ENCODE results near the gene OR6S1. TPM values are rescaled to one million over a fixed set of nuclear protein-coding genes. Genes with fewer than 3 reads are reported as not detected.
A peak's percentile ranks its signal among the peaks of the same experiment; 100 is the strongest.

Gene OR6S1
- total RNA-seq, 2 donors from 2014 or later: not detected

DNA sequence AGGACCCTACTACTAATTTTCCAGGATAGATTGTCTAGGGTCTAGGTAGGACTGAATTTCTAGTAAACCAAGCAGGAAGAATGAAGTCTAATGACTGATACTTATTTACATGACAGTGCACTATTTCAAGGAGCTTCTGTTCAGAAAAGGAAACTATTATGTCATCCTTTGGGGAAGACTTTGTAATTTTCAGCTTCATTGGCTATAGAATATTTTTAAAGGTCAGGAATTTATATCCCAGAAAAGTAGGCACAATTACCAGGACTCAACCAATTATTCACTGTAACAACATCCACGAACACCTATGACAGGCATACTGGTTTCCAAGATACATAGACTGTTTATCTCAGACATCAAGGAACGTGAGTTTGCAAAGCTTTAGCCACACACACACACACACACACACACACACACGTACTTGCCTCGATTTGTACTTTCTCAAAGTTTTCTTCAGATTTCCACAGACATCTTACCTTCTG, 23.2 kb downstream of the OR6S1 start:
- no peaks in the 10 kb centered on the region for H3K9me3 ChIP-seq (ENCODE audit: control insufficient read depth, low read length, poor library complexity, severe bottlenecking)
- no peak overlapping the region for H3K27ac Mint-ChIP-seq
- ATAC-seq (no peak), DNase-seq (no peak)
- H3K4me1 Mint-ChIP-seq: peaks cover 16% of the 10 kb centered on the region
- peaks cover 30% of the 10 kb centered on the region for H3K27me3 Mint-ChIP-seq
- H3K4me3 Mint-ChIP-seq: no peak overlapping the region
- peaks cover 2% of the 10 kb centered on the region for H3K36me3 Mint-ChIP-seq (ENCODE audit: low read depth)

- Mint-ChIP-seq H3K4me3 (no peak overlapping the region), H3K36me3 (ENCODE audit: low read depth) (peaks cover 2% of the 10 kb centered on the region), H3K4me1 (peaks cover 9% of the 10 kb centered on the region), H3K27ac (no peak overlapping the region), H3K27me3 (peaks cover 21% of the 10 kb centered on the region)
- DNase-seq: no peak
- ATAC-seq: no peak
- H3K9me3 ChIP-seq (ENCODE audit: control insufficient read depth, low read length, poor library complexity, severe bottlenecking): no peaks in the 10 kb centered on the region
These were observed 24.1 kb downstream of the OR6S1 start for GRCh38 chr14:20617138-20618003.

GRCh38 chr14:20615996-20616395, 25.5 kb downstream of the OR6S1 start:
- Mint-ChIP-seq H3K4me1 (peaks cover 8% of the 10 kb centered on the region), H3K4me3 (no peak overlapping the region), H3K27me3 (peaks cover 13% of the 10 kb centered on the region), H3K27ac (no peak overlapping the region), H3K36me3 (ENCODE audit: low read depth) (no peaks in the 10 kb centered on the region)
- ATAC-seq (no peak), DNase-seq (no peak)
- H3K9me3 ChIP-seq (ENCODE audit: control insufficient read depth, low read length, poor library complexity, severe bottlenecking): no peaks in the 10 kb centered on the region

- peak; percentile 2 for ATAC-seq
- H3K27me3 Mint-ChIP-seq: peaks cover 11% of the 10 kb centered on the region
- H3K36me3 Mint-ChIP-seq (ENCODE audit: low read depth): no peaks in the 10 kb centered on the region
- no peak overlapping the region for H3K27ac Mint-ChIP-seq
- no peaks in the 10 kb centered on the region for H3K9me3 ChIP-seq (ENCODE audit: control insufficient read depth, low read length, poor library complexity, severe bottlenecking)
- no peak for DNase-seq
- peaks cover 8% of the 10 kb centered on the region for H3K4me1 Mint-ChIP-seq
- no peak overlapping the region for H3K4me3 Mint-ChIP-seq
These were observed 27.3 kb downstream of the OR6S1 start for GRCh38 chr14:20614038-20614840.

DNA sequence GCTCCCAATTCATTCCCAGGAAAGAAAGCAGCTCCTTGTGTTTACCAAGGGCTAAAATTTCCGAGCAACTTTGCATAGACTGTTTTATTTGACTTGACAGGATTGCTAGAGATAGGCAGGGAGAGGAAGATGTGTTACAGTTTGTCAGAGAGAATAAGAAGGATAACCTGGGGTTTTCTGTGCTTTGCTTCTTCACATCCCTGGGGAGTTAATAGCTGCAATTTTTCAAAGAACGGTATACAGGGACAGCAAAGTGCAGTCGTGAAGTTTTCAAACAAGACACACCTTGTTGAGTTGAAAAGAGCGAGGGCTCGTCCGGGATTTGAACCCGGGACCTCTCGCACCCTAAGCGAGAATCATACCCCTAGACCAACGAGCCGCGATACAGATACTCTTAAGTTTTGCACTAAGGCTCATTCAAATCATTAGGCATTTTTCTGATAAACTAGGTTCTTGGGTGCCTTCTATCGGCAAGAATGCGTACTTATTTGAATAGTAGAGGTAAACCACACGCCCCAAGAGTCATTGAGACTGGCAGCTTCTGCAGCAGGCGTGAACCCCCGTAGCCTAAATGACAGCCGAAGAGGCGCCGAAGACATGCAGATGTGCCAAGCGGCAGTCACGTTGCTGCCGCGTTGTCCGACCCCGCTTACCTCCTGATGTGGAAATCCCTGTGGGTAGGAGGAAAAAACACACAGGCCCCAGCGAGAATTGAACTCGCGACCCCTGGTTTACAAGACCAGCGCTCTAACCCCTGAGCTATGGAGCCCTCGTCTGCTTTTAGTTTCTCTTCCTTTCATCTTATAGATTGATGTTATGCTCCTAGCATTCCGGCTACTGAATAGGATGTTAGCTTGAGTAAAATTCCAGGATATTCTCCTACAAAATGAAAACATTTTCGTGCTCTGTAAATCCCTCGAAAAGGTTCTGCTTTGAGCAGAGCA, 28.1 kb downstream of the OR6S1 start:
- ATAC-seq (peak; percentile 89), DNase-seq (peak; percentile 56 to 73 (median 63))
- H3K27me3 Mint-ChIP-seq: peaks cover 5% of the 10 kb centered on the region

DNA sequence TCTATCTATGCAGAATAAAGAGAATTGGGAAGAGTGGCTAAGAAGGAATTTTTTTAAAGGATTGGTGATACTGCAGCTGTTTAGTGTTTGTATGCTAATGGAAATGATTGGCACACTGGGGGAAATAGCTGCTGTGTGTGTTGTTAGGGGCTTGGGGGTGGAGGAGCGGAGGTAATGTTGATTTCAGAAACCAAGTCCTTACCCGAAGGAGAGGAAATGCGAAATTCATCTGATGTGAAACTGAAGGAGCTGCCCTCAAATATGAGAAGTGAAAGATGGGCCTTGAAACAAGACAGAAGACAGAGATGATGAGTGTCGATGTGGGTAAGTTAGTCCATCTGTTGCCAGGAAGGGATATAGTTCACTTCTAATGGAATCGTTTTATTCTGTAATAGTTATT, 29.1 kb downstream of the OR6S1 start:
- Mint-ChIP-seq H3K27me3 (no peaks in the 10 kb centered on the region), H3K4me1 (peaks cover 8% of the 10 kb centered on the region), H3K36me3 (ENCODE audit: low read depth) (no peaks in the 10 kb centered on the region), H3K27ac (no peak overlapping the region), H3K4me3 (no peak overlapping the region)
- H3K9me3 ChIP-seq (ENCODE audit: control insufficient read depth, low read length, poor library complexity, severe bottlenecking): no peaks in the 10 kb centered on the region
- DNase-seq: no peak
- no peak for ATAC-seq

More for the DNA sequence above, 28.1 kb downstream of the OR6S1 start:
- Mint-ChIP-seq H3K27ac (no peak overlapping the region), H3K4me1 (peaks cover 10% of the 10 kb centered on the region), H3K4me3 (no peak overlapping the region), H3K36me3 (ENCODE audit: low read depth) (no peaks in the 10 kb centered on the region)
- H3K9me3 ChIP-seq (ENCODE audit: control insufficient read depth, low read length, poor library complexity, severe bottlenecking): no peaks in the 10 kb centered on the region

GRCh38 chr14:20611277-20611676, 30.2 kb downstream of the OR6S1 start:
- Mint-ChIP-seq H3K27me3 (no peaks in the 10 kb centered on the region), H3K36me3 (ENCODE audit: low read depth) (no peaks in the 10 kb centered on the region), H3K4me3 (no peak overlapping the region), H3K27ac (no peak overlapping the region), H3K4me1 (peaks cover 10% of the 10 kb centered on the region)
- DNase-seq (no peak), ATAC-seq (no peak)
- no peaks in the 10 kb centered on the region for H3K9me3 ChIP-seq (ENCODE audit: control insufficient read depth, low read length, poor library complexity, severe bottlenecking)

DNA sequence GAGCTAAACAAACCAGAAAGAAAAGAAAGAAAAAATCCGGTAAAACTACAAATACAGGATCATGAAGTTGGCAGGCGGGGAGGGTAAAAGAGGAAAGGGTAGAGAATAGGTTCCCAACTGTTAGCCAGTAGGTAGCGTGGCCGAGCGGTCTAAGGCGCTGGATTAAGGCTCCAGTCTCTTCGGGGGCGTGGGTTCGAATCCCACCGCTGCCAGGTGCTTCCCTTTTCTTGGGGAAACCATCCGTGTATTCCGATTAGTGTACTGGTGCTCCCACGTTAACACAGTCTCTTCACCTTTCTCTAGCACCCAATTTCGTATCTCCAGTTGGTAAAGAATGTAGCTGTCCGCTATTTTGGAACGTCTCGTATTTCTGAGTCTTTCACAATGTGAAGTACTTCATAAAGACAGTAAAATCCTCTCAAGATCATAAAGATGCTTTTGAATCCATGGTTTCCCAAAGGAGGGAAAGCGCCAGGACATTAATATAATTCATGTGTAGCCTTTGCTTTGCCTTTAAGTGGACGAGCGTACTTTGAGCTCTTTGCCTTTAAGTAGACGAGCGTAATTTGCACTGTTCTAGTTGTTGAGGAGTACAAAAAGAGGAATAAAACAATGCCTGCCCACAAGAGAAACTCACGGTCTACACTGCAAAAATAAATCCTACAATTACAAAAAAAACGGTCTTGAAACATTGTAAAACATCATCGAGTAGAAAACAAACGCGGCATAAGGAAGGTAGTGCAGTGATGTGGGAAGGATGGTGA, 31.3 kb downstream of the OR6S1 start:
- DNase-seq (peak; percentile 37 to 59 (median 58)), ATAC-seq (peak; percentile 26)
- H3K36me3 Mint-ChIP-seq (ENCODE audit: low read depth): no peaks in the 10 kb centered on the region
- H3K9me3 ChIP-seq (ENCODE audit: control insufficient read depth, low read length, poor library complexity, severe bottlenecking): no peaks in the 10 kb centered on the region
- H3K27me3 Mint-ChIP-seq: no peaks in the 10 kb centered on the region
- H3K4me3 Mint-ChIP-seq: no peak overlapping the region
- peaks cover 8% of the 10 kb centered on the region for H3K4me1 Mint-ChIP-seq
- no peak overlapping the region for H3K27ac Mint-ChIP-seq

DNA sequence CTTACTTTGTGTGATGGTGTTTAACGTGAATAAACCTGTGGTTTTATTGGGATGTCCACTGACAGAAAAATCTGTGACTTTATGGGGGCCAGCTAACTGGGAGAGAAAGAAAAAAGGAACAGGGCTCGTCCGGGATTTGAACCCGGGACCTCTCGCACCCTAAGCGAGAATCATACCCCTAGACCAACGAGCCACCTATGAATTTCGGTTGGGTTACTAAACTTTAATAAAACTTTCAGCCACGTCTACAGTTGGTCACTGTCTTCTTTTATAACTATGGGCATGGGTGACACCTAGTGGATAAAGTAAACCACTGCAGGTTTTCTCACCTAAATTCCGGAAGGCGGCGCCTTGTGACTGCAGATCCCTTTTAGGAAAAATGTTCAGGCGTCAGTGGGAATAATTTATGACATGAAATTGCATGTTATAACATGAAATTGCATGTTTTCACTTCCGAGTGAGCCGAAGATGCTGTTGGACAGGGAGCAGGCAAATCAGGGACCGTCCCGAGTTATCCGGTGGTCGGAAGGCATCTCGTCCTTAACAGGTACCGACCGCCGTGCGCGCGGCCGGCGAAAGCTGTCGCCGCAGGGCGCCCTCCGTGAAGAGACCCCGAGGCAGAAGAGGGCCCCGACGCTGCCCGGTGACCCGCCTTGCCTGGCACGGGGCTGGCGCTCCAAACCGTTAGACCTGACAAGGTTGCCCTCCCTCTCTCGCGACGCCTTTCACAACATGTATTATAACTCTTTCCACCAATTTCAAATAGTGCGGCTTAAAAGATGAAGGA, 32.1 kb downstream of the OR6S1 start:
- Mint-ChIP-seq H3K27me3 (no peaks in the 10 kb centered on the region), H3K4me1 (peaks cover 5% of the 10 kb centered on the region), H3K27ac (no peak overlapping the region), H3K4me3 (no peak overlapping the region), H3K36me3 (ENCODE audit: low read depth) (no peaks in the 10 kb centered on the region)
- ATAC-seq (peak; percentile 35), DNase-seq (peak; percentile 34 to 46 (median 39))
- H3K9me3 ChIP-seq (ENCODE audit: control insufficient read depth, low read length, poor library complexity, severe bottlenecking): no peaks in the 10 kb centered on the region

- Mint-ChIP-seq H3K4me3 (no peak overlapping the region), H3K27ac (peak overlapping the region; percentile 83), H3K36me3 (ENCODE audit: low read depth) (no peaks in the 10 kb centered on the region)
These were observed 32.9 kb downstream of the OR6S1 start for GRCh38 chr14:20608383-20609110.

GRCh38 chr14:20607617-20608016, 33.9 kb downstream of the OR6S1 start:
- no peak for DNase-seq
- H3K4me1 Mint-ChIP-seq: peaks cover 5% of the 10 kb centered on the region
- no peak overlapping the region for H3K4me3 Mint-ChIP-seq
- H3K36me3 Mint-ChIP-seq (ENCODE audit: low read depth): no peaks in the 10 kb centered on the region
- H3K27me3 Mint-ChIP-seq: no peaks in the 10 kb centered on the region
- H3K9me3 ChIP-seq (ENCODE audit: control insufficient read depth, low read length, poor library complexity, severe bottlenecking): no peaks in the 10 kb centered on the region
- no peak for ATAC-seq
- no peak overlapping the region for H3K27ac Mint-ChIP-seq

More at GRCh38 chr14:20608383-20609110, 32.9 kb downstream of the OR6S1 start:
- no peaks in the 10 kb centered on the region for H3K27me3 Mint-ChIP-seq
- no peak for ATAC-seq
- H3K4me1 Mint-ChIP-seq: peaks cover 5% of the 10 kb centered on the region
- DNase-seq: no peak
- no peaks in the 10 kb centered on the region for H3K9me3 ChIP-seq (ENCODE audit: control insufficient read depth, low read length, poor library complexity, severe bottlenecking)

All from T-helper 17 cell (primary cell).